Right atrium auricular region (tissue), 2 donors: ENCODE measurements around the gene ABCA3. TPM values are rescaled to one million over a fixed set of nuclear protein-coding genes. Genes with fewer than 3 reads are reported as not detected.

ENCODE experiments used
- DNase-seq: peaks from one replicate; pipeline ENCODE4 v3.0.0-alpha.2; 2019; ENCODE audit warnings: low spot score
- H3K27ac ChIP-seq, 2 donors: fragments of 200-600 bp; sonication (generic); 1 replicate in 1 of 2; 2 replicates in 1 of 2; pipeline ENCODE4 v1.5.1; 2016 to 2019
- H3K27me3 ChIP-seq, 2 donors: fragments of 200-600 bp; sonication (generic); one replicate each; pipeline versions ENCODE4 v1.5.1 to v1.6.0; 2017 to 2019
- H3K36me3 ChIP-seq: fragments of 200-600 bp; sonication (generic); one replicate; pipeline ENCODE4 v1.5.1; 2016
- H3K4me1 ChIP-seq, 2 donors: fragments of 200-600 bp; sonication (generic); one replicate each; pipeline versions ENCODE4 v1.5.1 to v1.6.0; 2017 to 2019
- H3K4me3 ChIP-seq, 2 donors: fragments of 200-600 bp; sonication (generic); 1 replicate in 1 of 2; 2 replicates in 1 of 2; pipeline ENCODE4 v1.5.1; 2017 to 2019; ENCODE audit warnings: mild to moderate bottlenecking in 1 of 2, moderate library complexity in 1 of 2
- H3K9me3 ChIP-seq, 2 donors: fragments of 200-600 bp; sonication (generic); one replicate each; pipeline ENCODE4 v1.5.1; 2019
- CTCF ChIP-seq, 2 donors: fragments of 200-600 bp; sonication (generic); IDR thresholded peaks; one replicate each; pipeline ENCODE4 v1.5.1; 2019; ENCODE audit warnings: antibody characterized with exemption in 2 of 2
- total RNA-seq, 2 donors: library from RNA; depleted of rRNA; stranded (reverse); fragments of >200 nt; gene quantifications; one replicate each; pipeline ENCODE4 v1.1.0, GENCODE V29; 2016

ABCA3 gene
- total RNA-seq, 2 donors from 2014 or later, result 7.5 to 10.1 TPM

- Histone ChIP-seq H3K4me1 (peaks cover 0 to 7% of the 10 kb centered on the region in 2 donors), H3K27me3 (no peaks in the 10 kb centered on the region), H3K9me3 (no peaks in the 10 kb centered on the region), H3K4me3 (no peak overlapping the region), H3K27ac (no peak overlapping the region), H3K36me3 (no peaks in the 10 kb centered on the region)
- TF ChIP-seq CTCF (IDR thresholded peaks at IDR 0.05), result no peak
- DNase-seq, result no peak
These were observed 21.7 kb upstream of the ABCA3 start for GRCh38 chr16:2362218-2362617.

GRCh38 chr16:2361129-2361528 is 20.6 kb upstream of the ABCA3 start:
- TF ChIP-seq CTCF (IDR thresholded peaks at IDR 0.05), result no peak
- Histone ChIP-seq H3K9me3 (no peaks in the 10 kb centered on the region), H3K27me3 (no peaks in the 10 kb centered on the region), H3K4me3 (no peak overlapping the region), H3K27ac (no peak overlapping the region), H3K36me3 (no peaks in the 10 kb centered on the region), H3K4me1 (peaks cover 0 to 7% of the 10 kb centered on the region in 2 donors)
- DNase-seq, result no peak

- Histone ChIP-seq H3K27ac (no peak overlapping the region), H3K27me3 (no peaks in the 10 kb centered on the region), H3K9me3 (no peaks in the 10 kb centered on the region), H3K4me1 (peaks cover 0 to 7% of the 10 kb centered on the region in 2 donors), H3K36me3 (no peaks in the 10 kb centered on the region), H3K4me3 (no peak overlapping the region)
- DNase-seq, result no peak
- TF ChIP-seq CTCF (IDR thresholded peaks at IDR 0.05), result no peak
These were observed 19.4 kb upstream of the ABCA3 start for GRCh38 chr16:2359919-2360318.

DNA sequence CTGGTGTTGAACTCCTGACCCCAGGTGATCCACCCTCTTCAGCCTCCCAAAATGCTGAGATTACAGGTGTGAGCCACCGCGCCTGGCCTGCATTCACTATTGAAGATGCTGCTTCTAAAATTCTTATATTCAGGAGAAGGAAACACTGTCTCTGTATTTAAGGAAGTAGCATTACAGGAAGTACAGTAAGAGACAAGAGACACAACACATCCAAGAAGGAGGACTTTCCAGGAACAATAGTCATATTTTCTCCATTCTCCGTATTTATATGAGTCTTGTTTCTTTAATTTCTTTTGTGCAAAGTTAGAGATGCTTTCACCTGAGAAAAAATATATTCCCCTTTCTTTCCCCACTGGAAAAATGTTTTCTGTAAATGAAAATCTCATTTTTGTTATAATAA is 18.3 kb upstream of the ABCA3 start:
- no peak for TF ChIP-seq CTCF (IDR thresholded peaks at IDR 0.05)
- H3K36me3 ChIP-seq, result no peaks in the 10 kb centered on the region
- H3K9me3 ChIP-seq, result no peaks in the 10 kb centered on the region
- no peak overlapping the region for H3K27ac ChIP-seq
- no peaks in the 10 kb centered on the region for H3K27me3 ChIP-seq
- no peak overlapping the region for H3K4me3 ChIP-seq
- DNase-seq, result no peak
- H3K4me1 ChIP-seq, result no peaks in the 10 kb centered on the region

GRCh38 chr16:2357331-2357730 is 16.8 kb upstream of the ABCA3 start:
- Histone ChIP-seq H3K4me3 (no peak overlapping the region), H3K4me1 (no peaks in the 10 kb centered on the region), H3K27me3 (no peaks in the 10 kb centered on the region), H3K9me3 (no peaks in the 10 kb centered on the region), H3K27ac (no peak overlapping the region), H3K36me3 (no peaks in the 10 kb centered on the region)
- TF ChIP-seq CTCF (IDR thresholded peaks at IDR 0.05), result no peak
- DNase-seq, result no peak

GRCh38 chr16:2350500-2350899 is 10.0 kb upstream of the ABCA3 start:
- DNase-seq, result no peak
- Histone ChIP-seq H3K27me3 (no peaks in the 10 kb centered on the region), H3K27ac (no peak overlapping the region), H3K4me1 (no peaks in the 10 kb centered on the region), H3K9me3 (no peaks in the 10 kb centered on the region), H3K4me3 (no peak overlapping the region), H3K36me3 (no peaks in the 10 kb centered on the region)
- TF ChIP-seq CTCF (IDR thresholded peaks at IDR 0.05), result no peak
